ENCODE data around the gene RASSF5.

DNA sequence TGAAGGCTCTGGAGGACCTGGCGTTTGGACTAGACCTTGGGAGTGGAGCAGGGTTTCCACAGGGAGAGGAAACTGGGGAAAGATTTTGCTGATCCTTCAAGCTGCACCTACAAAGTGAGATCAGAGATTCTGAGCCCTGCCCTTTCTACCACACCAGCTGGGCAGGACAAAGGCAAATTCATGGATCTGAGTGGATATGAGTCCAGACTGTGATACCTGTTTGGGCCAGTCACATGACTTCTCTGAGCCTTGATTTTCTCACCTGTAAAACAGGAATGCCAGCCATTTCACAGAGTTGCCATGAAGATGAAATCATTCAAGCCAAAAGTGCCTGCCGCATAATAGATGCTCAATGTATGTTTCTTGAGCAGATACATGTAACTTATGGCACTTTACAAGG is 4.9 kb upstream of the RASSF5 start:
- TF ChIP-seq POLR2AphosphoS5 (IDR thresholded peaks at IDR 0.05) (no peak), POLR2A (IDR thresholded peaks at IDR 0.05) (no peak), EP300 (IDR thresholded peaks at IDR 0.05; ENCODE audit: low read depth) (no peak)
- TF ChIP-seq, protein P1, sequence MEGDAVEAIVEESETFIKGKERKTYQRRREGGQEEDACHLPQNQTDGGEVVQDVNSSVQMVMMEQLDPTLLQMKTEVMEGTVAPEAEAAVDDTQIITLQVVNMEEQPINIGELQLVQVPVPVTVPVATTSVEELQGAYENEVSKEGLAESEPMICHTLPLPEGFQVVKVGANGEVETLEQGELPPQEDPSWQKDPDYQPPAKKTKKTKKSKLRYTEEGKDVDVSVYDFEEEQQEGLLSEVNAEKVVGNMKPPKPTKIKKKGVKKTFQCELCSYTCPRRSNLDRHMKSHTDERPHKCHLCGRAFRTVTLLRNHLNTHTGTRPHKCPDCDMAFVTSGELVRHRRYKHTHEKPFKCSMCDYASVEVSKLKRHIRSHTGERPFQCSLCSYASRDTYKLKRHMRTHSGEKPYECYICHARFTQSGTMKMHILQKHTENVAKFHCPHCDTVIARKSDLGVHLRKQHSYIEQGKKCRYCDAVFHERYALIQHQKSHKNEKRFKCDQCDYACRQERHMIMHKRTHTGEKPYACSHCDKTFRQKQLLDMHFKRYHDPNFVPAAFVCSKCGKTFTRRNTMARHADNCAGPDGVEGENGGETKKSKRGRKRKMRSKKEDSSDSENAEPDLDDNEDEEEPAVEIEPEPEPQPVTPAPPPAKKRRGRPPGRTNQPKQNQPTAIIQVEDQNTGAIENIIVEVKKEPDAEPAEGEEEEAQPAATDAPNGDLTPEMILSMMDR (IDR thresholded peaks at IDR 0.05) = no peak

All from transverse colon (tissue), 4 donors.